Lower leg skin (tissue), 3 donors: ENCODE data around the gene TBKBP1.

Experiments
- CTCF ChIP-seq, 3 donors: fragments of 450-650 bp; IDR thresholded peaks; one replicate each; pipeline ENCODE4 v1.5.1; 2016; ENCODE audit warnings: antibody characterized with exemption in 3 of 3, mild to moderate bottlenecking in 3 of 3, moderate library complexity in 2 of 3
- POLR2A ChIP-seq, 2 donors: fragments of 450-650 bp; IDR thresholded peaks; one replicate each; pipeline ENCODE4 v1.6.1; 2016 to 2017; ENCODE audit warnings: antibody characterized with exemption in 2 of 2, mild to moderate bottlenecking in 1 of 2, moderate library complexity in 1 of 2

- TF ChIP-seq POLR2A (IDR thresholded peaks at IDR 0.05) (no peak), CTCF (IDR thresholded peaks at IDR 0.05) (no peak)
Measured at GRCh38 chr17:47644324-47644723, 49.6 kb upstream of the TBKBP1 start.
